IMR-90 (cell line): ENCODE measurements around the gene PLPP3.

Source experiments
- BHLHE40 ChIP-seq: fragments of 150-350 bp; IDR thresholded peaks from 2 replicates; pipeline ENCODE4 v1.6.1; 2016; ENCODE audit warnings: mild to moderate bottlenecking, low read depth, low read length
- CEBPB ChIP-seq: IDR thresholded peaks from 2 replicates; pipeline ENCODE4 v1.6.1; 2012; ENCODE audit warnings: low read depth, low read length, improper control_type of control experiment
- MAFK ChIP-seq: IDR thresholded peaks from 2 replicates; pipeline ENCODE4 v1.6.1; 2012; ENCODE audit warnings: low read depth, low read length, improper control_type of control experiment
- MAZ ChIP-seq: IDR thresholded peaks from 2 replicates; pipeline ENCODE4 v1.6.1; 2012; ENCODE audit warnings: low read depth, mild to moderate bottlenecking, low read length, improper control_type of control experiment, moderate library complexity, borderline replicate concordance
- MXI1 ChIP-seq: IDR thresholded peaks from 2 replicates; pipeline ENCODE4 v1.6.1; 2012; ENCODE audit warnings: low read depth, mild to moderate bottlenecking, low read length, moderate library complexity, borderline replicate concordance
- POLR2A ChIP-seq: IDR thresholded peaks from 2 replicates; pipeline ENCODE4 v1.6.1; 2012; ENCODE audit warnings: mild to moderate bottlenecking, low read depth, low read length
- RAD21 ChIP-seq: IDR thresholded peaks from 2 replicates; pipeline ENCODE4 v1.6.1; 2012; ENCODE audit warnings: low read length, improper control_type of control experiment
- SMC3 ChIP-seq: fragments of 150-350 bp; IDR thresholded peaks from 2 replicates; pipeline ENCODE4 v1.6.1; 2016; ENCODE audit warnings: low read depth, mild to moderate bottlenecking, antibody characterized with exemption, low read length, moderate library complexity
- TF ChIP-seq, protein P1 (sequence below): conservative IDR thresholded peaks from 2 replicates; pipeline ENCODE4 v1.5.1; 2012; ENCODE audit warnings: mild to moderate bottlenecking, low read depth, low read length, improper control_type of control experiment
- TF ChIP-seq, protein P2 (sequence below): fragments of 150-350 bp; IDR thresholded peaks from 2 replicates; pipeline ENCODE4 v1.6.1; 2016; ENCODE audit warnings: low read depth, mild to moderate bottlenecking, low read length, moderate library complexity, borderline replicate concordance

DNA sequence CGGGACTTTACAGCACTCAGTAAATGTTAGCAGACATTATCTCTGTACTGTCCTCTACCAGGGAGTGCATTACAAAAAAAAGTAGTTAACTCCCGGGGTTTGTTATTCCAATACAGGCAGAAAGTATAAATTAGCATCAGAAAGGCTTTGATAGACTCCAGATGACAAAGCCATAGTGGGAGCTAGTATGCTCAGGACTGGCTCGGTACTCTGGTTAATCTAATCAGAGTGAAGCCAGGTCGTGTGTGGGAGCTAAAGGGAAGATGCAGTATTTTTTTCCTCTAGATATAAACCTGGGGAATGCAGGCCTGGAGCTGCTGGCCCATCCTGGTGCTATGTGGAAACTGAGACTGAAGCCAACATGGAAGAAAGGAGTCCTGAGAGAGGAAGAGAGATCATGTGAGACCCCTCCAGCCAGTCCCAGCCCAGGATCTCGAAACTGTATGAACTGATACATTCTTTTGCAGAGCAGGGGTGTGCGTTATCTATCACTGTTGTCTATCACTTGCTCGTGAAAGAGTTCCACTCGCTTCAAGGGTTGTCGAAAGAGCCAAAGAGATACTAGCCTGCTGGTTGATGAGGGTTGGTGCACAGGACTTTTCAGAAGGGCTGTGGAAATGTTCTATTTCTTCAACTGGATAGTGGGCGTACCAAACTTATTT, 125.8 kb downstream of the PLPP3 start:
- TF ChIP-seq POLR2A: no peak
- TF ChIP-seq, protein P1, sequence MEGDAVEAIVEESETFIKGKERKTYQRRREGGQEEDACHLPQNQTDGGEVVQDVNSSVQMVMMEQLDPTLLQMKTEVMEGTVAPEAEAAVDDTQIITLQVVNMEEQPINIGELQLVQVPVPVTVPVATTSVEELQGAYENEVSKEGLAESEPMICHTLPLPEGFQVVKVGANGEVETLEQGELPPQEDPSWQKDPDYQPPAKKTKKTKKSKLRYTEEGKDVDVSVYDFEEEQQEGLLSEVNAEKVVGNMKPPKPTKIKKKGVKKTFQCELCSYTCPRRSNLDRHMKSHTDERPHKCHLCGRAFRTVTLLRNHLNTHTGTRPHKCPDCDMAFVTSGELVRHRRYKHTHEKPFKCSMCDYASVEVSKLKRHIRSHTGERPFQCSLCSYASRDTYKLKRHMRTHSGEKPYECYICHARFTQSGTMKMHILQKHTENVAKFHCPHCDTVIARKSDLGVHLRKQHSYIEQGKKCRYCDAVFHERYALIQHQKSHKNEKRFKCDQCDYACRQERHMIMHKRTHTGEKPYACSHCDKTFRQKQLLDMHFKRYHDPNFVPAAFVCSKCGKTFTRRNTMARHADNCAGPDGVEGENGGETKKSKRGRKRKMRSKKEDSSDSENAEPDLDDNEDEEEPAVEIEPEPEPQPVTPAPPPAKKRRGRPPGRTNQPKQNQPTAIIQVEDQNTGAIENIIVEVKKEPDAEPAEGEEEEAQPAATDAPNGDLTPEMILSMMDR: no peak
- TF ChIP-seq, protein P2, sequence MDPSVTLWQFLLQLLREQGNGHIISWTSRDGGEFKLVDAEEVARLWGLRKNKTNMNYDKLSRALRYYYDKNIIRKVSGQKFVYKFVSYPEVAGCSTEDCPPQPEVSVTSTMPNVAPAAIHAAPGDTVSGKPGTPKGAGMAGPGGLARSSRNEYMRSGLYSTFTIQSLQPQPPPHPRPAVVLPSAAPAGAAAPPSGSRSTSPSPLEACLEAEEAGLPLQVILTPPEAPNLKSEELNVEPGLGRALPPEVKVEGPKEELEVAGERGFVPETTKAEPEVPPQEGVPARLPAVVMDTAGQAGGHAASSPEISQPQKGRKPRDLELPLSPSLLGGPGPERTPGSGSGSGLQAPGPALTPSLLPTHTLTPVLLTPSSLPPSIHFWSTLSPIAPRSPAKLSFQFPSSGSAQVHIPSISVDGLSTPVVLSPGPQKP: no peak
- no peak for TF ChIP-seq SMC3
- no peak for TF ChIP-seq CEBPB
- TF ChIP-seq MAFK: no peak
- TF ChIP-seq BHLHE40: no peak
- no peak for TF ChIP-seq MAZ
- no peak for TF ChIP-seq MXI1
- TF ChIP-seq RAD21: no peak
